Measurements from ENCODE around the gene HRK. TPM values are rescaled to one million over a fixed set of nuclear protein-coding genes. Genes with fewer than 3 reads are reported as not detected.

HRK gene
- total RNA-seq, 1 experiment from 2014 or later = 0.33 TPM

DNA sequence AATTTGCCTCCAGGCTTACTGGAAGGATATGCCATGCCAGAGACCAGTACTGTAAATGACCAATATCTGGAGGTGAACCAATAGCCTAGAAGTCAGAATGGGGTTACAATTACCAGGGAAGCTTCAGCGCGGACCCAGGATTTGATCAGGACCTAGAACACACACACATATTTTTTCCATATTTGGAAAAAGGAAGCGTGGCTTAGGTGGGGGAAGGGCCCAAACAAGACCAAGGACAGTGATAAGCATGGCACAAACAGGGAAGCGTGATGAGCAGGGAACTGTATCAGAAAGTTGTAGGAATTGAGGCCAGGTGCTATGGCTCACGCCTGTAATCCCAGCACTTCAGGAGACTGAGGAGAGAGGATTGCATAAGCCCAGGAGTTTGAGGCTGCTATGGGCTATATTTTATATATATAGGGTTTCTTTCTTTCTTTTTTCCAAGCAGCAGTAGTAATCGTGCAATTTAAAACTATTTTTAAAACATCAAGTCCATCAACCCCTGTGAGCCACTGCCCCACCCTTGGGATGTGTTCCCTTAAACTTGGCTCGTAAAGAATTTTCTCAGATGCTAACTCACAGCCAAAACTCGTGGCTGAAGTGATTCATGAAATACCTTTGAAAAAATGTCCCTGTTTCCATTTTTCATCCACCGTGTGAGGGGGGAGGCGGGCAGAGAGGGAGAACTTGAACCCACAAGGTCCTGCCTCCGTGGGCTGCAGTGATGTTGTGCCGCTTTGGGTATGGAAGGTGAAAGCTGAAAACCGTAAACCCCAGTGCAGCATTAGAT is 16.7 kb downstream of the HRK start:
- H3K36me3 ChIP-seq (ENCODE audit: low read depth, low read length) = no peaks in the 10 kb centered on the region
- no peaks in the 10 kb centered on the region for H3K9me3 ChIP-seq (ENCODE audit: low read length)
- H3K27ac ChIP-seq (ENCODE audit: low read length) = peak overlapping the region; percentile 45
- H3K4me1 ChIP-seq (ENCODE audit: insufficient read depth, low read length) = peaks cover 25% of the 10 kb centered on the region
- peak overlapping the region; percentile 34; the same call in 1 of the 2 replicates for H3K4me3 ChIP-seq (ENCODE audit: low read length)
- no peaks in the 10 kb centered on the region for H3F3A ChIP-seq (ENCODE audit: low read length, unreplicated experiment)
- peak; percentile 92 for DNase-seq
- BruUV-seq (replicated peaks) = no TSS peak
- no peaks in the 10 kb centered on the region for H3K79me2 ChIP-seq (ENCODE audit: low read length)
- no peaks in the 10 kb centered on the region for H3K9me2 ChIP-seq (replicated peaks; ENCODE audit: low read length)
- CTCF ChIA-PET = no interaction called here
- no peaks in the 10 kb centered on the region for H3K27me3 ChIP-seq (ENCODE audit: low read length)
- intact Hi-C loops (cut with micrococcal nuclease) = loop anchor here (5.0 kb wide), 2 partner anchors 53 to 127 kb away; partner anchors contain the start of genes RNFT2 and SPRING1
- peak; percentile 81 for ATAC-seq
- no peak overlapping the region for H3K9ac ChIP-seq (ENCODE audit: low read length)
- no peaks in the 10 kb centered on the region for H4K20me1 ChIP-seq (ENCODE audit: low read length)
- TF ChIP-seq EZH2 (IDR thresholded peaks at IDR 0.05; ENCODE audit: low read length, unreplicated experiment) (no peak), EZH2phosphoT487 (IDR thresholded peaks at IDR 0.05; ENCODE audit: borderline replicate concordance, low read length) (no peak), CTCF (conservative IDR thresholded peaks at IDR 0.05; ENCODE audit: low read depth, low read length) (no peak)
- POLR2A ChIA-PET (ENCODE audit: unreplicated experiment) = interaction anchor here (0.5 kb wide), 1 partner anchor 1708 kb away, joined by 7 read pairs; no protein-coding TSS in a partner anchor
- H3K4me2 ChIP-seq (ENCODE audit: low read length) = peak overlapping the region; percentile 49
- H2AFZ ChIP-seq (ENCODE audit: low read length) = peak overlapping the region; percentile 58

DNA sequence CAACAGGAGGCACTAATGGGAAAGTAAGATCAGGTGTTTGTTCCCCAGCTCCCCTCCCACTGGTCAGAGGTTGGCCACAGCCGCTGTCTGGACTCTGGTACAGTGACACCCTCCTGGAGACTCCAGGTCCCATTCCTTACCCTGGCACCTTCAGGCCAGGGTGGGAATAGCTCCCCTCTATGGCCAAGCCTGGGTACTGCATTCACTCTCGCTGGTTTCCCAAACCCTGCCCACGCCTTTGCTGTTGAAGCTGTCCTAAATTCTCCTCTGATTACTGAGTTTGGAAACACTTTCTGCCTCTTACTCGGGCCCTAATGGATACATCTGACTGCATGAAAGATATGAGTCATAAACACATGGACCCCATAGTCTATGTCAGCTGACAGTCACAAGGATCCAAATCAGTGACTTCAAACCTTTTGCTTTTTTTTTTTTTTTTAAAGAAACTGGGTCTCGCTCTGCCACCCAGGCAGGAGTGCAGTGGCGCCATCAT is 17.9 kb downstream of the HRK start:
- Histone ChIP-seq H4K20me1 (ENCODE audit: low read length) (no peaks in the 10 kb centered on the region), H3K79me2 (ENCODE audit: low read length) (no peaks in the 10 kb centered on the region), H3K4me2 (ENCODE audit: low read length) (no peak overlapping the region), H3K4me3 (ENCODE audit: low read length) (no peak overlapping the region), H3K27ac (ENCODE audit: low read length) (no peak overlapping the region), H3F3A (ENCODE audit: low read length, unreplicated experiment) (no peaks in the 10 kb centered on the region), H3K9ac (ENCODE audit: low read length) (no peak overlapping the region), H3K36me3 (ENCODE audit: low read depth, low read length) (no peaks in the 10 kb centered on the region), H2AFZ (ENCODE audit: low read length) (no peak overlapping the region), H3K4me1 (ENCODE audit: insufficient read depth, low read length) (peaks cover 25% of the 10 kb centered on the region), H3K9me2 (replicated peaks; ENCODE audit: low read length) (no peaks in the 10 kb centered on the region), H3K9me3 (ENCODE audit: low read length) (no peaks in the 10 kb centered on the region), H3K27me3 (ENCODE audit: low read length) (no peaks in the 10 kb centered on the region)
- ATAC-seq (no peak), DNase-seq (peak; percentile 54)
- ChIA-PET POLR2A (ENCODE audit: unreplicated experiment) (no interaction called here), CTCF (interaction anchor here (0.6 kb wide), 2 partner anchors 36 to 93 kb away, joined by 3 to 5 read pairs; no protein-coding TSS in a partner anchor)
- no TSS peak for BruUV-seq (replicated peaks)
- intact Hi-C loops (cut with micrococcal nuclease) = loop anchor here (5.0 kb wide), 2 partner anchors 54 to 126 kb away; partner anchors contain the start of genes RNFT2 and SPRING1
- TF ChIP-seq CTCF (conservative IDR thresholded peaks at IDR 0.05; ENCODE audit: low read depth, low read length) (peak; percentile 87), EZH2phosphoT487 (IDR thresholded peaks at IDR 0.05; ENCODE audit: borderline replicate concordance, low read length) (no peak)

GRCh38 chr12:116862167-116862566 is 19.1 kb downstream of the HRK start:
- ChIA-PET CTCF (no interaction called here), POLR2A (ENCODE audit: unreplicated experiment) (no interaction called here)
- Histone ChIP-seq H2AFZ (ENCODE audit: low read length) (no peak overlapping the region), H3K4me1 (ENCODE audit: insufficient read depth, low read length) (peaks cover 25% of the 10 kb centered on the region), H3K4me2 (ENCODE audit: low read length) (no peak overlapping the region), H3F3A (ENCODE audit: low read length, unreplicated experiment) (no peaks in the 10 kb centered on the region), H3K27ac (ENCODE audit: low read length) (no peak overlapping the region), H3K9ac (ENCODE audit: low read length) (no peak overlapping the region), H4K20me1 (ENCODE audit: low read length) (no peaks in the 10 kb centered on the region), H3K36me3 (ENCODE audit: low read depth, low read length) (no peaks in the 10 kb centered on the region), H3K79me2 (ENCODE audit: low read length) (no peaks in the 10 kb centered on the region), H3K27me3 (ENCODE audit: low read length) (no peaks in the 10 kb centered on the region), H3K4me3 (ENCODE audit: low read length) (no peak overlapping the region), H3K9me3 (ENCODE audit: low read length) (no peaks in the 10 kb centered on the region), H3K9me2 (replicated peaks; ENCODE audit: low read length) (no peaks in the 10 kb centered on the region)
- DNase-seq (no peak), ATAC-seq (no peak)
- no TSS peak for BruUV-seq (replicated peaks)
- intact Hi-C loops (cut with micrococcal nuclease) = loop anchor here (5.0 kb wide), 2 partner anchors 55 to 125 kb away; partner anchors contain the start of genes RNFT2 and SPRING1
- no peak for TF ChIP-seq CTCF (conservative IDR thresholded peaks at IDR 0.05; ENCODE audit: low read depth, low read length)
- TF ChIP-seq EZH2 (IDR thresholded peaks at IDR 0.05; ENCODE audit: low read length, unreplicated experiment) = no peak
- TF ChIP-seq EZH2phosphoT487 (IDR thresholded peaks at IDR 0.05; ENCODE audit: borderline replicate concordance, low read length) = no peak

Measured in PC-3 (cell line).